NCI-H1436 (cell line): ENCODE measurements around the gene SLC9A9.

Source experiments
- DNase-seq: peaks from one replicate; lab custom pipeline; 2025; lab: John Stamatoyannopoulos, UW

Gene SLC9A9

DNA sequence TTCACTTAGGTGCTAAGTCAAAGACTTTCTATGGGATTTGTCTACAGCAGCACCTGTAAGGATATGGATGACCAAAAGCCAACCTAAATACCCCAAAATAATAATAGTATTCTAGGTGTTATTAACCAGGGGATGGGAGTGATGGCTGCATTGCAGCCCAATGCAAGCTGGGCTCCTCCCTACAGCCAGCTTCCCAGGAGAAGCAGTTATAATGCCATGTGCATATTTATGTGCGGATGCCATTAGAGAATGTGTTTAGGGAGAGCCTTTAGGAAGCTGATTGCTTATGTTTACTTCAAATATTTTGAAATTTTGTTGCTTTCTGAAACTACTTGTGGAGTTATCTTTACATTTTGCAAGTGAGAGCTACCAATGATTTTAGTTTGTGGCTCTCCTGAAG lies 491.4 kb downstream of the SLC9A9 start:
- no peak for DNase-seq

DNA sequence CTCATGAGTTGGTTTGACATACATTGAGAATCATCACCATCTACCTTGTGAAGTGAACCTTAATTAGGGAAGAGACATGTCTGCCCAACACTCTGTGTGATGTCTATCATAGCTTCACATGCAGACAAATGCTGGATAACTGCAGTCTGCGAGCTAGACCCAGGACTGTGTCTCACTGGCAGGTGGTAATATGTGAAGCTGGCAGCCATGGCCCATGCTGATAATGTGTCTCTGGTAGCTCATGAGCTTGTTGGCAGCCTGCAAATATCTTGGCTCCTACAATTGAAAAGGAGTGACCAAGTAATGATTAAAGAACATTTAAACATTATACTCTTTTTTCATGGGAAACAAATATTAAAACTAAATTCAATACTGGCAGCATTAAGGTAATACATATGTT lies 493.9 kb downstream of the SLC9A9 start:
- no peak for DNase-seq

DNA sequence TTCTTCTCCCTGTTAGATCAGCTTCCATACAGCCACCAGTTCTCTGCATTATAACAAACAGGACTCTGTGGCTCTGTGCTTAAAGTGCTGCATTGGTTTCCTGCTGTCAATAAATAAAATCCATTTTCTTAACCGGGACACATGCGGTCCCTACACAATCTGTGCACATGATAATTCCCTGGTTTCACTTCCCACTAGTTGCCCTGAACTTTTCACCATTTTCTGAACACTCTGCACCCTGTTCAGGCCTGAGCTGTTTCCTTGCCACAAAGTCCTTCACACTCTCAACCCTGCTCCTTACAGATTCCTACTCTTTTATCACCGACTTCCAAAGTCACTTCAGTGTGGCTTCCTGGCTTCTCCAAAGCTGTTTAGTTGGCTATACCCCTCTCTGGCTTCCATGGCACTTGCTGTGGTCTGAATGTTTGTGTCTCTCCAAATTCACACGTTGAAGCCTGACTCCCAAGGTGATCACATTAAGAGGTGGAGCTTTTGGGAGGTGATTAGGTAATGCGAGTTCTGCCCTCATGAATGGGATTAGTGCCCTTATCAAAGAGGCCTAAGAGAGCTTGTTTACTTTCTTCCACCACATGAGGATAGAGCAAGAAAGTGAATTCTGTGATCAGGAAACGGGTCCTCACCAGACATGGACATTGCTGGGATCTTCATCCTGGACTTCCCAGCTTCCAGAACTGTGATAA lies 495.3 kb downstream of the SLC9A9 start:
- no peak for DNase-seq

DNA sequence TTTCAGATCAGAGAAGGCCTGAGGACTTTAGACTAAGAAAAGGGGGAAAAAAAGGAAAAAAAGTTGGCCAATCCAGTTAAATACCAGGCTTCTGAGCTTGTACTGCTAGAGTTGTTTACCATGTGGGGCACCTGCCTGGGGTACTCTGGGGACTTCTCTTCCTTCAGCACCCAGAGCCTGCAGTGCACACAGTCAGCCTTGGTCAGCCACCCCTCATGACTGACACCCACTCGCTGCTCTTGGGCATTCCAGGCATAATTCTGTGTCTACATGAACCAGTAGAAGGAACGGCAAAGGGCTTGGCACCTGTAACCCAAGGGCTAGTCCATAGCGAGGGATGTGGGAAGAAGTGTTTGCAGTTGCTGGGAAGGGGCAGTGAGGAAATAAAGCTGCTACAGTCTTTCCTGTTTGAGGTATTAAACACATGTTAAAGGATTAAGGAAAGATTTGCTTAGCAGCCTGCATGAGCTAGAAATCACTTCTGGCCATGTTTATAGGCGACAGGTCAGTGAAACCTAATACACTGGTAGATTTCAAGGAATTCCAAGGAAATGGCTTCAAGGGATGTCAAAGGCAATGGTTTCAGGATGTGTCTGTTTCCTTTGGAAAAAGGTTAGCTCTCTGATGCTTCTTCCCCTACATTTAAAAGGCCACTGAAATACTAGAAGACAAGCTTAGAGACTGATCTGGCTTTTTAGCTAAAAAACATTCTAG lies 496.2 kb downstream of the SLC9A9 start:
- DNase-seq, result no peak

DNA sequence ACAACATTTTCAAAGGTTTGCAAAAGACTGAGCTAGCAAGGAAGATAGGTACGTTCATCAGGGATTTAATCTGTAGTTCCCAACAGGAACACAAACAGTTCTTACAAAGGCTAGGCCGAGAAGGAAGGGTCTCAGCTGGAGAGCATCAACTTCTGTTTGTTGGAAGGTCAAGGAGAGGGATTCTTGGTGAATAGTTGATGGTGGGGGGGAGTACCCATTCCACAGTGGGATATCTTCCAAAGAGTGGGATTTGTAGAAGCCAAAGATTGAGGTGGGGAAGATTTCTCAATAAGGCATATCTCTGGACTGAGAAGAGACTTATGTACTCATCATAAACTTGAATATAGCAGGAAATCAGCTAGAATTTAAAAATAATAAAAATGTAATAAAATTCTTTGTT lies 496.9 kb downstream of the SLC9A9 start:
- no peak for DNase-seq

DNA sequence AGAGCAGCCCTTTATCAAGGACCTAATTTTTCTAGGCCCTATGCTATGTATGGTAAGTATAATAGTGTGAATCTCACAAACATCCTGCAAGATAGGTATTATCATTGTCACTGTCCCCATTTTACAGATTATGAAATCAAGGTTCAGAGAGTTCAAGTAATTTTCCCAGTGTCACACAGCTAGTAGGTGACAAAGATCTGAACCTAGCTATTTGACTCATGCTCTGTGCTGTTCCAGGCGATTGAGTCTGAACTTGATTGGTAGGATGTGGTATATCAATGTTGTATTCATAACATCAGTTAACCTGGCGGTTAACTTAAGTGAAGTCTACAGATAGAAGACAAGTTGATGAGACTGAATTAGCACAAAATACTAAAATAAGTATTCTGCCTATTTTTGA lies 498.8 kb downstream of the SLC9A9 start:
- DNase-seq, result no peak

DNA sequence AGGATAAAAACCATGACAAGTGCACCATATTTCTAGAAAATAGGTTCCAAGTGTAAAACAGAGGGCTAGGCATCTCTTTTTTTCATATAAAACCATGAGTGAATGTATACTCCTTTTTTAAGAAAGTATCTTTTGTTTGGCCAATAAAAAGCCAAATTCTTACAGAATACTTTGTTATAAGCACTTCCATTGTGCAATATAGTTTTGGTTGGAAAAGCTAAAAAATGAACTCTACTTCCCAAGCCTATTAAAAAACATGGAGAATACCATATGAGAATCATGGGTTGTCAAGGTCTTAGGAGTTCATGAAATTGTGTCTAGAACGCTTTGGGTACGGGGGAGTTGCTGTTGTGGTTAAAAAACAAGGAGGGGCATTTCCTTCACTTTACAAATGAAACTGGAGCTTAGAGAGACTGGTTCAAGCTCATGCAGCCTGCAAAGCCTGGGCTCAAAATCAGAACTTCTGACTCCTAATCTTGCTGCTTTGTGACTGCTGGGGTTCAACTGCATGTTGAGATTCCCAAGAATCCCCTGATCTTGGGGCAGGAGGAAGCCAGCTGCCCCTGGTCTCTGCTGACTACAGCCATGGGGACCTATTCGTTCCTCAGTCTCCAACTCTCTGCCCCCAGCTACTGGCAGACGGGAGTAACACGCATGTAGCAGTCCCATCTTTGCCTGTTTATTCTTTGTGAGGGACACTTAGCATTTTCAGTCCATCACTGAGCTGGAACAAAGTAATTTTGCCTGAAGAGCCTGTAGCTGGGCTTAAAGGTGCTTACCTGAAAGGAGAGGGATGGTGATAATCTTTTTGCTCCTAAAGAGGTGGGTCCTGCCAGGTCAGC lies 499.6 kb downstream of the SLC9A9 start:
- no peak for DNase-seq

DNA sequence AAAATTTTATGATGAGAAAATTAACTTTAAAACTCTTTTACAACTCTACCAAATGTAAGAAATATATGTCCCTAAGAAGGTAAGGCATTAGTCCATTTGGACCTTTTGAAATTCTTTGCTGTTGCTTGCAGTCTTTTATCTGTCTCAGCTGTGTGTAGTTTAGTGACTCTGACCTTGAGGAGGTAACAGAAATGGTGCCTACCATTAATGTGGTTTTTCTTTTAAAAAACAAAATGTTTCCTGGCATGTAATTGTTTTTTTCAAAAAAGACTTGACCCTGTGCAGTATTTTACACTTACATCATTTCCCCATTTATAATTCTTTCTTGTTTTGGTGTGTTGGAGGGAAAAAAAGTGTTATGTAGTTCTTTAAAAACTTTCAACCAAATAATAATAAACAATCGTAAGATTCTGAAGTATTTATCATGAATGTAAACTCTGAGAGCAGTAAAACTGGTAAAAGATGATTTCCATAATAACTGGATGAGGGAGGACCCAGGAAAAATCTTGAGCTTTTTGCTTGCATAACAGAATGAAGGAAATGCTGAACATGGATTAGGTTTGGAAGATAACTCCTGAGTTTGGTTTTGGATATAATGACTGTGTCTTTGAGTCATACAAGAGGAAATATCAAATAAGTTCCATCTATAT lies 503.6 kb downstream of the SLC9A9 start:
- DNase-seq, result no peak

DNA sequence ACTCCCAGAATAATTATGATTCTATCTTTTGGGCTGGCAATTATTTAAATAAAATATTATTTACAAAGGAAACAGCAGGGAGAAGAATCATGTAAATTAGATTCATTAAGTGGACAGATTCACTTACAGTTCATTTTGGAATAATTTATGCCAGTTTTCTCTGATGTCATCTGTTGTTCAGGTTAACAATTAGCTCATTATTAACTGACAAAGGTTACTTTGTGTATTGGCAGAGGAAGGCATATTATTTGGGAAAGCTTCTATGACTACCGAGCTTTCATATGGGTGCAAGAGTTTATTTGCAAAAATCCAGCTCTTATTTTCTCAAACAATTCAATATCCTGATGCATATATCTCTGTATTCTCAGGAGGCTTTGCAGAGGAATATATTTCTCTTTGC lies 504.3 kb downstream of the SLC9A9 start:
- DNase-seq, result no peak

DNA sequence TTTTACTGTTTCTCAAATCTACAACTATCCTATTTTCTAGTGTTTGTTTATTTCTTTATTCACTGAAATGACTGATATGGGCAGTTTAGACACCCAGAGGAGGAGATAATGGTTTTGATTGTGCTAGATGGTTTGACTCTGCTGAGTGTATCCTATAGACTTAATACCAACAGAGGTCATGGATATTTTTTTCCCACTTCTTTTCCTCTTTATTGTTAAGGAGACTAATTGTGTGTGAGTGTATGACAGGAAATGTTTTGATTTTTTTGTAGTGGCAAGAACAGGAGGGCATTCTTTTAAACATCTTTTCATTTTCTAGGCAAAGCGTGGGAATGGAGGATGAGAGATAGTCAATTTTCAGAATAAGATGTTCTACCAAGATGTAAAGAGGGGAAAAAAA lies 505.2 kb downstream of the SLC9A9 start:
- DNase-seq, result no peak

DNA sequence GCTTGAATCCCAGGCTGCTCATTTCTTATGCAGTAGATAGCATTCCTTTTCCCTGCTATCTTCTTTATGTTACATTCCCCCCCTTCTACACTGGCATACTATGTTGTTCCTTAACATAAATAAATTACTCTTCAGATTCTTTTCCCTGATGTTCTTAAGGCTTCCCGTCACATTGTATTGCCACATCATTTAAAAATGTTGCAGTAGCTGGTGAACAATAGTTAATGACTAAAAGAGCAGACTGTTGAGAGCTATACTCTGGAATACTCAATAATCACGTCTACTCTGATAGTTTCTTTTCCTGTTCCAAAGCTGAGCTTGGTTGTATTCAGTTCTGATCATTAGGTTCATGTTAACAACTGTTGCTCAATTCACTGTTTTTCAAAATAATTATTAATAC lies 508.8 kb downstream of the SLC9A9 start:
- no peak for DNase-seq

DNA sequence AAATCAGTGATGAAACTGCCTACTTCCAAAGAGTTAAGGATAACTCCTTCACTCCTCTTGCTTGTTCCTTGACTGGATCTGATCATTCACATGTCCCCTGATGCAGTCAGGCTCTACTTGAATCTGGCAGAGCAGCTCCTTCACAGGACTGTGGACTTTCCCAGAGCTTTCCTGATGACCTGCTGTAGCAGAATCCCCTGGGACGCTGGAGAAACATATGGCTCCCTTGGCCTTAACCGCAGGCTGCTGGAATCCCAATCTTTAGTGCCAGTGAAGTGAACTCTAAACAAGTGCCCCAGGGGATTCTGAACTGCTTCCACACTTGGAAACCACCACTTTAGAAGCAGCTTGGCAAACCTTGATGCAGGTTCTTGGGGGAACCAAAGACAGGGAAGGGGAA lies 510.9 kb downstream of the SLC9A9 start:
- no peak for DNase-seq

DNA sequence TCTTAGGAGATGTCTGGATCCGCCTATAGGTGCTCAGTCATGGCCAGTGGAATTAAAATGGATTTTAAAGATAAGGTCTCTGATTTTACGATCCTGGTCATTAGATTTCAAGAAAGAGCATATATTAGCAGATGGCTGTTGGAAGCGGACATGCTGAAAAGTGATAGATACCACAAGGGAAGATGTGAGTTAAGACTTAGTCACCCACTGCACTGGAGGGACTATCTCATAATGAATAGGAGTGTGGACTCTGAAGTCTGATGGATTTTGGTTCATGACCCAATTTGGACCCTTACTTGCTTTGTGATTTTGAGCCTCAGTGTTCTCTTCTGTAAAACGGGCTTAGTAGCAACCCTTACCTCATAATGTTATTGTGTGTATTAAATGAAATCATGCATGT lies 514.0 kb downstream of the SLC9A9 start:
- no peak for DNase-seq

DNA sequence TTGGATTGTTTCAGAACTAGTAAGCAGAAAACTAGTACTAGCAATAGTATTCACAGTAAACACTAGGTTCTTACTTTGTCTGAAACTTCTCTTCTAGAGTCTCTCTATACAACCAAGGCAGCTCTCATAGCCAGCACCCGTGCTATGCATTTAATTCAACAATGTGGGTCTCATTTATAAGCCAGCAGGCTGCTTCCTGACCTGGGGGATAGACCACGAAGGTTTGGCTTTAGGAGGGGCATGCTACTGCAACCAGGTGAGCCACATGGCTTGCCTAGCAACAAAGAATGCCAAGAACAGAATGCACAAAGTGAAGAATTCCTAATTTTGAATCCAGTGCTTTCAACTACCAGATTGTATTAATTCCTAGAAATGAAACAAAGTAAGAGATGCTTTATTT lies 514.9 kb downstream of the SLC9A9 start:
- no peak for DNase-seq

DNA sequence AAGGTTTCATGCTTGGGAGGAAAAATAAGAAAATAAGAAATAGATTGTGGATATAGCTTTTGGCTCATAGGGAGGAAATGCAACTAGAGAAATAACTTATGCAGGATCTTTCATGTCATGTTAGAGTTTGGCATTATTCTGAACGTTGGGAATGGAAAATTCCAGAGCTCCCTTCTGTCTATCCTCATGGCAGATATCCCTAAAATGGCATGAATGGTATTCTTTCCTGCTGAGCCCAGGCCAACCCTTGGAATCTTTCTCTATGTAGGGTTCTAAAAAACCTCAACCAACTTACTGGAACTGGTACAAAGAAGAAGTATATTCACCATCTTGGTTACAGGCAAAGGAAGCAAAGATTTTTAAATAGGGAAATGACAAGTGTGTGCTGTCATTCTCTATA lies 516.2 kb downstream of the SLC9A9 start:
- no peak for DNase-seq

DNA sequence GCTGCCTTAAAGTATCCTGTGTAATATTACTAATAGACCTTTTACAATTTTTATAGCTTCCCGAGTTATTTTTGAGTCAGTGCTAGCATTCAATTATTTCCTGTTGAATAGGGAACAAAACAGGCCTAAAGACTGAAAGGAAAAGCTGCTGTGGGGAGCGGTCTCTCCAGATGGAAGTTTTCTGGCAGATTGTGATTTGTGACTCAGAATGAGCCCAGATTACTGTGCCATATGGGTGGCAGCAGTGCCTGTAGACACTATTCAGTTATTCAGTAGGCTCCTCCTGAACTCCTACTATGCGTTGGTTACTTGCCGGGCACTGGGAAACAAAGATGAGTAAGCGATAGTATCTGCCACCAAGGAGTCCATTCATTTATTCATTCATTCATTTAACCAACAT lies 516.9 kb downstream of the SLC9A9 start:
- no peak for DNase-seq

DNA sequence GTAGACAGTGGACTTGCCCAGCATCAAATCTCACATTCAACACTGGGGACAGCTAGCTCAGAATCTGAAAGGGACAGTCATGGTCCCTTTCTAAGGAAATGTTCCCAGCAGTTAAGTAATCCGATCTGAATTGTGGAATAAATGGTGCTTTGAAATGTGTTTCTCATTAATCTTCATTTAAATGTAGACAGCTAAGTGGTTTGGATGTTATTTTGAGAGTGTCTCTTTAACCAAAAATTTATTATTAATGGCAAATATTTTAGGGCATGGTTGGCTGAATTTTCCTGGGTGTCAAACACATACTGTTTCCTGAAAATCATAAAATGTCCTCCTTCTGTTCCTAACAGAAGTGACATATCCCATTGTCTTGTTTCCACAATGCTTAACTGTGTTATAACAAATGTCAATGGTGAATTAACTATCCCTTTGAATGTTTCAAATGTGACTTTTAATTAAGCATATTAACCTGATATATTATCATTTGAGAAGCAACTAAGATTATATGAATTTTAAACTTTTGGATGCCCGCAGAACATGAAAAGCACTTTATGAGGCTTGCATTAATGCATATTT lies 517.9 kb downstream of the SLC9A9 start:
- DNase-seq, result no peak

DNA sequence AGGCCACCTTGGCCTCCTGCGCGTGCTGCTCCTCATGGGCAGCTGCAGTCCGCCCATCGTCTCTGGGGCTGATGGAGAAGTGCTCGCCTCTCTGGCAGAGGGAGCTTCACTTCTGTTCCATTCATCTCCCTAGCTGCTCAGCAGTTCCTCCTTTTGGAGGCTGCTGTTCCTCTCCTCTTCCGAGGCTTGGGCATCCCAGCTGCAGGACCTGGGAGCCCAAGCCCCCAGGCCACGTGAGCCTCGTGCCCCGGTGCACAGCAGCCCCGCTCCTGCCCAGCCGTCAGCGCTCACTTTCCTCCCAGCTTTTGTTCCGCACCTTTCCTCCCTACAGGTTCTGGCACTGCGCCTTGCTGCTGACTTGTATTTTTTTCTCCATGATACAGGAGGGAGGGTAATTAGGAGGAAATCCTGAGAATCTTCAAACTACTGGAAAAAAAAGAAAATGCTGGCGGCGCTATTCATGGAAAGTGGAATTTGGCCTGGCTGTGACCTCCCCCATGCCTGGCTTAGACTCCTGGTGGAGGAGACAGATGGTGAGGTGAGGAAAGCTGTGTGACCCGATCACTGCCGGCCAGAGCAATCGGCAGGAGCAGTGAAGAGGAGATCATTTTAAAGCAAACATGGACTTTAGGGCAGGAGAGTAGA lies 518.6 kb downstream of the SLC9A9 start:
- DNase-seq, result no peak

DNA sequence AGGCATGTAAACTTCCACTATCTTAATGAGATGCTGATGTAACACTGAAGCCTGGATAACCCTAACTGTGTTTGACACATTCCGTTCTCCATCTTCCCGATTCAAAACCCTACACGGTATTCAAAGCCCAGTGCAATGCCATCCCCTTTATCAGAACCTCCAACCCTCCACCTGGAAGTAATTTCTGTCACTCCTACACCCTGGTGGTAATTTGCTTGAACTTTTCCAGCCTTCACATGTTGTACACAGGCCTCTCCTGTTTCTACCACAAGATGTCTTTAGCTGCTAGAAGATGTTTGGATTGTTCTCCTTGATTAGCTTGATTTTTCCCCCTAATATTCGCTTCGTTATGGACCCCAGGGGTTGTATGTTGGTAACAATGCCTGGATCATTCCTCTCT lies 519.8 kb downstream of the SLC9A9 start:
- DNase-seq, result no peak

DNA sequence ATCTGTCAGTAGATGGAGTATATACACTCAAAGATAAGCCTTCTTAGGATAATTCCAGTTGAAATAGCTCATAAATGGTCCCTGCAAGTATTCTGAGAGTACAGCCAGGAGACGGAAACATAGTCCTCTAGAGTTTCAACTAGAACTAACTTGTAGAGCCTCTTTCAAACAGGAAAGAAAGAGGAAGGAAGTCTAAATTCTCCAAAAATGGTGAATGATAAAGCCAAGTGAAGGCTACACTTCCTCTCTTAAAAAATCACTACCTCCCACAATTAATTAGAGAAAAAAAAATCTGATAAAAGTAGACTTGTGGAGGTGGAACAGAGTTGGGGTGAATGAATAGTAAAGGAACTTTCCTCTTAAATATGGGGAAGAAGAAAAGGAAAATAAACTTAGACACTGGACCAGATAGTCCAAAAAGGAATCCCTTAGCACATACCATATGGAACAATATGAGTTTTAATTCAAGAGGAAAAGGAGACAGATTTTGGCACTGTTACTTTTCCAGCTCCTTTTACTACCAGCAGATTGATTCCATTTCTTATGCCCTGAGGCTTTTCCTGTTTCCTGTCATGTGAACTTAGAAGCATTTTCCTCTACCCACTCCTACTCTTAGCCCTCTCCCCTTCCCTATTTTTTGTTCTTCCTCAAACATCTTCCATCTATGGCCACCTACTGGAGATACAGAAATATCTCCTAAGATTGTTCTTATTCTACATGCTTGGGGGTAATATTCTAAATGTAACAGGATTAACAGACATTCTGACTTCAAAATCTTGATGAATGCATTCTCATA lies 521.1 kb downstream of the SLC9A9 start:
- DNase-seq, result no peak
